CD8-positive, alpha-beta memory T cell (primary cell): ENCODE data around the gene SELENBP1. TPM values are rescaled to one million over a fixed set of nuclear protein-coding genes. Genes with fewer than 3 reads are reported as not detected.
"Not testable (repeated sequence)": the region's sequence is repeated elsewhere in the genome, so short reads cannot be mapped to it uniquely, and the experiment has no call there.

ENCODE experiments used
- CTCF ChIA-PET: fragments of 350-600 bp; sonication (Branson Sonifier 250); formaldehyde crosslinking; loops from one replicate; lab custom pipeline; 2021; ENCODE audit warnings: antibody characterized with exemption; lab: Charles Lee
- POLR2A ChIA-PET: fragments of 350-600 bp; sonication (Branson Sonifier 250); formaldehyde crosslinking; loops from one replicate; lab custom pipeline; 2021; ENCODE audit warnings: antibody characterized with exemption; lab: Charles Lee
- DNase-seq, 5 donors: peaks; one replicate each; pipeline versions ENCODE4 v3.0.0 to v3.0.0-alpha.2; 2020 to 2022; ENCODE audit warnings: mixed read lengths in 1 of 5
- H3K27ac ChIP-seq: one replicate; pipeline ENCODE4 v1.7.0; 2013; ENCODE audit warnings: low read depth, mild to moderate bottlenecking, low read length, moderate library complexity
- H3K27me3 ChIP-seq: 2 replicates; pipeline ENCODE4 v1.7.0; 2013; ENCODE audit warnings: low read length, mild to moderate bottlenecking; ENCODE audit not compliant: insufficient read depth, poor library complexity, severe bottlenecking
- H3K36me3 ChIP-seq: 2 replicates; pipeline ENCODE4 v1.7.0; 2013; ENCODE audit warnings: mild to moderate bottlenecking, low read length, moderate library complexity; ENCODE audit not compliant: insufficient read depth
- H3K4me1 ChIP-seq: 2 replicates; pipeline ENCODE4 v1.7.0; 2013; ENCODE audit warnings: mild to moderate bottlenecking, low read length, moderate library complexity; ENCODE audit not compliant: insufficient read depth
- H3K4me3 ChIP-seq: 2 replicates; pipeline ENCODE4 v1.7.0; 2013; ENCODE audit warnings: mild to moderate bottlenecking, low read length
- H3K9me3 ChIP-seq: 2 replicates; pipeline ENCODE4 v1.7.0; 2013; ENCODE audit warnings: mild to moderate bottlenecking, low read length
- H3K27ac Mint-ChIP-seq, 8 donors: one replicate each; pipeline ENCODE4 v1.8.0; 2020 to 2021; ENCODE audit warnings: mixed read lengths in 8 of 8, mild to moderate bottlenecking in 6 of 8, inconsistent platforms in 3 of 8, moderate library complexity in 3 of 8
- H3K27me3 Mint-ChIP-seq, 2 donors: one replicate each; pipeline ENCODE4 v1.8.0; 2020 to 2021; ENCODE audit warnings: mixed read lengths in 2 of 2, mild to moderate bottlenecking in 1 of 2, moderate library complexity in 1 of 2
- H3K36me3 Mint-ChIP-seq, 3 donors: one replicate each; pipeline ENCODE4 v1.8.0; 2020 to 2021; ENCODE audit warnings: mixed read lengths in 3 of 3, inconsistent platforms in 1 of 3, mild to moderate bottlenecking in 1 of 3
- H3K4me1 Mint-ChIP-seq, 3 donors: one replicate each; pipeline ENCODE4 v1.8.0; 2020 to 2021; ENCODE audit warnings: mixed read lengths in 3 of 3, inconsistent platforms in 1 of 3, mild to moderate bottlenecking in 1 of 3
- H3K4me3 Mint-ChIP-seq, 7 donors: one replicate each; pipeline ENCODE4 v1.8.0; 2020 to 2021; ENCODE audit warnings: mixed read lengths in 7 of 7, mild to moderate bottlenecking in 6 of 7, moderate library complexity in 4 of 7, inconsistent platforms in 2 of 7
- H3K9me3 Mint-ChIP-seq, 5 donors: one replicate each; pipeline ENCODE4 v1.8.0; 2020 to 2022; ENCODE audit warnings: mixed read lengths in 5 of 5, mild to moderate bottlenecking in 3 of 5, moderate library complexity in 2 of 5, inconsistent platforms in 1 of 5
- polyA plus RNA-seq: library from polyadenylated mRNA; unstranded; fragments of 300-500 nt; fragmentation: Illumina TruSeq; gene quantifications from one replicate; pipeline ENCODE4 v1.2.3, GENCODE V29; 2021
- total RNA-seq, 2 experiments: library from RNA; stranded (reverse); gene quantifications; one replicate each; pipeline ENCODE4 v1.2.3, GENCODE V29; 2021

SELENBP1 gene
- total and polyA plus RNA-seq, 3 experiments from 2014 or later: not detected

DNA sequence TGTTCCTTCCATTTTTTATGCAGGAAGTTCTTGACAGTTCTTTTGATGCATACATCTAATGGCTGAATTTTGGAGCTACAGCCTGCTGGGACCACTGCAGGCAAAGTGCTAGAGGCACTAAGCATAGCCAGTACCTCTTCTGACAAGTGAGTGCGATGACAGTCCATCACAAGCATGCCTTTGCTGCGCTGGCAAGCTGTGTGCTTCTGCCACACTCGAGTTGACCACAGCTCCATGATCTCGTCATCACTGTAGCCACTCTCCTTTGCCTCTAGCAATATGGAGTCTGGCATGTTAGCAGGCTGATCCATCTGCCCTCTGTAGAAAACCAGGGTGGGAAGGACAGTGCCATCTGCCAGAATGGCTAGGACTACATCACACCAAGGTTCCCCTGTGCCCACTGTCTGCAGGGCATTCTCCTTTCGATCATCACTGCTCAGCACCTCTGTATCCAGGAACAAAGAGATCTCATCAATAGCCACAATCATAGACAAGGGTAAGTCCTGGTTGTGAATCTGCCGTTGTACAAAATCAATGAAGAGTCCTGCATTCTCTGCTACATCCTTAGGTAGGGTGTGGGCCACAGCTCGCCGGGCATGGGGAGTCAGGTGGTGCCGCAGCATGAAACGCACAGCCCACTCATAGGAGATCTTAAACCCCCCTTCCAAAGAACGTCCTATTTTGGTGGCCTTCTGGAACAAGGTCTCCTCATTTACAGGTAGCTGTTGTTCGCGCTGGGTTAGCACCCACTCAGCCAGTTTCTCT, 32.9 kb upstream of the SELENBP1 start:
- Histone ChIP-seq H3K27ac (no peak overlapping the region), H3K4me1 (peaks cover 11% of the 10 kb centered on the region), H3K4me3 (no peak overlapping the region), H3K9me3 (no peaks in the 10 kb centered on the region), H3K27me3 (no peaks in the 10 kb centered on the region), H3K36me3 (peaks cover 61% of the 10 kb centered on the region)
- Mint-ChIP-seq H3K27ac (peak overlapping the region in 5 of 8 donors; percentile 8 to 70 (median 28)), H3K27me3 (no peaks in the 10 kb centered on the region), H3K4me1 (peaks cover 12 to 16% (median 15%) of the 10 kb centered on the region in 3 donors), H3K4me3 (peak overlapping the region in 1 of 7 donors; percentile 7), H3K9me3 (no peaks in the 10 kb centered on the region), H3K36me3 (peaks cover 0 to 93% (median 20%) of the 10 kb centered on the region in 3 donors)
- no peak for DNase-seq
- ChIA-PET POLR2A (no interaction called here), CTCF (no interaction called here)

DNA sequence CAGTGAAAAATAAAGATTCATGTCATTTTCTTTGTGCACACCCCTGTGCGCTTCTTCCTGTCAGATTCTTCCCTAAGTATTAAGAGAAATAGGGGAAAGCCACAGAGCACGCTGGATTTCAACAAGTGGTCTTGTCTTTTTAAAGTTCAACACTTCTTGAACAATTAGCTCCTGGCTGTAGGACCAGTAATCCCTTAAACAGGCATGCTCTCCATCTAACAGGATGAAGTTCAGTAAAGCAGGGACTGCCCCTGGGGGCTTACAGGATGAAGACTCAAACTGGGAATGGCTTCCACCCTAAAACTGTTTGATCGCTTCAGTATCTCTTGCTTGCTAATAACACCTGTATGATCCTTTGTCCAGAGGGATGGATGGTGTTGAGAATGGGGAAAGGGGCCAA, 31.1 kb upstream of the SELENBP1 start:
- peaks cover 17% of the 10 kb centered on the region for H3K4me1 ChIP-seq
- Mint-ChIP-seq H3K27me3 (no peaks in the 10 kb centered on the region), H3K36me3 (peaks cover 5 to 89% (median 17%) of the 10 kb centered on the region in 3 donors), H3K27ac (peak overlapping the region in 6 of 8 donors; percentile 1 to 76 (median 32)), H3K4me3 (peak overlapping the region in 1 of 7 donors; percentile 72), H3K4me1 (peaks cover 23 to 28% (median 27%) of the 10 kb centered on the region in 3 donors), H3K9me3 (no peaks in the 10 kb centered on the region)
- peaks cover 52% of the 10 kb centered on the region for H3K36me3 ChIP-seq
- H3K27ac ChIP-seq: no peak overlapping the region
- no peaks in the 10 kb centered on the region for H3K27me3 ChIP-seq
- no peaks in the 10 kb centered on the region for H3K9me3 ChIP-seq
- ChIA-PET CTCF (interaction anchor here (0.6 kb wide), 1 partner anchor 329 kb away, joined by 3 read pairs; no protein-coding TSS in a partner anchor), POLR2A (no interaction called here)
- no peak for DNase-seq
- H3K4me3 ChIP-seq: no peak overlapping the region

DNA sequence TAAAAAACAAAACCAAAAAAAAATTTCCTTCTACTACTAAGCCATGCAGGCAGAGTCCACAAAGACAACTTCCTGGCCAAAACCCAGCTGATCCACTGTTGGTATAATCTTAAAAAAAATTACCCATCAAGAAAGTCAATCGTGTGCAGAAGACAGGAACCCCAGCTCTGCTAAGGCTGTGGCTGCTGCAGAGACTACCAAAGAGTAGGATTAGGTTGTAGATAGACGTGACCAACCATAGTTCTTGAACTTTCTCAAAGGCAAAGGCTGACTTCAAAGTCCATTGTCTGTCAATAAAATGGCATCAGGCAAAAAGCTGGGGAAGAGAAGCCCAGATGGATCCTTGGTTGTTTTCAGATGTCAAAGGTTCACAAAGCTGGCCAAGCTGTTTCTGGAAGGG, 30.3 kb upstream of the SELENBP1 start:
- Histone ChIP-seq H3K36me3 (peaks cover 48% of the 10 kb centered on the region), H3K4me1 (peaks cover 17% of the 10 kb centered on the region), H3K27ac (no peak overlapping the region), H3K9me3 (no peaks in the 10 kb centered on the region), H3K4me3 (no peak overlapping the region), H3K27me3 (no peaks in the 10 kb centered on the region)
- Mint-ChIP-seq H3K27ac (peak overlapping the region in 5 of 8 donors; percentile 56 to 99 (median 86)), H3K27me3 (no peaks in the 10 kb centered on the region), H3K4me3 (peak overlapping the region in 2 of 7 donors; percentile 36 to 89), H3K9me3 (no peaks in the 10 kb centered on the region), H3K4me1 (peaks cover 25 to 28% (median 27%) of the 10 kb centered on the region in 3 donors), H3K36me3 (peaks cover 5 to 80% (median 17%) of the 10 kb centered on the region in 3 donors)
- DNase-seq: no peak
- ChIA-PET POLR2A (interaction anchor here (0.6 kb wide), 2 partner anchors 10 to 152 kb away, joined by 3 to 4 read pairs; no protein-coding TSS in a partner anchor), CTCF (no interaction called here)

DNA sequence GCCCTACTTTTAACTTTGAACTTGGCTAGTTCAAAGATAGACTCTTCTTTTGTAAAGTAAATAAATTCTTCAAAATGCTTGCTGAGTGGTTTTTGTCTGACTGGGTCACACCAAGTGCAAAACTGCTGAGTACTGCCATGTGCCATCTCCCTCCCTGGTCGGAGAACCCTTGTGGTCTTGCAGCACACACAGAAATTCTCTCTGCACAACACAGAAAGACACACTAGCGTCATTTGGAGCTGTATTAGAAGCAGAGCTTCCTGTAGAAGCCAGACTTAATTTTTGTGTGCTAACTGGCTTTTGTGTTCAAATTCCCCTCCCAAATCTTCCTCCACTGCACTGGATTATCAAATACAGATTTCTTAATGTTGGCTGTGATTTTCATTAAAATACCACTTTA, 29.4 kb upstream of the SELENBP1 start:
- no peaks in the 10 kb centered on the region for H3K9me3 Mint-ChIP-seq
- H3K27ac Mint-ChIP-seq: peak overlapping the region in 7 of 8 donors; percentile 56 to 99 (median 80)
- DNase-seq: no peak
- Histone ChIP-seq H3K4me3 (no peak overlapping the region), H3K27me3 (no peaks in the 10 kb centered on the region), H3K27ac (no peak overlapping the region), H3K4me1 (peaks cover 17% of the 10 kb centered on the region), H3K36me3 (peaks cover 44% of the 10 kb centered on the region), H3K9me3 (no peaks in the 10 kb centered on the region)
- POLR2A ChIA-PET: no interaction called here
- CTCF ChIA-PET: no interaction called here
- H3K4me1 Mint-ChIP-seq: peaks cover 25 to 28% (median 27%) of the 10 kb centered on the region in 3 donors
- H3K36me3 Mint-ChIP-seq: peaks cover 5 to 73% (median 12%) of the 10 kb centered on the region in 3 donors
- H3K4me3 Mint-ChIP-seq: peak overlapping the region in 6 of 7 donors; percentile 3 to 89 (median 41)
- H3K27me3 Mint-ChIP-seq: no peaks in the 10 kb centered on the region

DNA sequence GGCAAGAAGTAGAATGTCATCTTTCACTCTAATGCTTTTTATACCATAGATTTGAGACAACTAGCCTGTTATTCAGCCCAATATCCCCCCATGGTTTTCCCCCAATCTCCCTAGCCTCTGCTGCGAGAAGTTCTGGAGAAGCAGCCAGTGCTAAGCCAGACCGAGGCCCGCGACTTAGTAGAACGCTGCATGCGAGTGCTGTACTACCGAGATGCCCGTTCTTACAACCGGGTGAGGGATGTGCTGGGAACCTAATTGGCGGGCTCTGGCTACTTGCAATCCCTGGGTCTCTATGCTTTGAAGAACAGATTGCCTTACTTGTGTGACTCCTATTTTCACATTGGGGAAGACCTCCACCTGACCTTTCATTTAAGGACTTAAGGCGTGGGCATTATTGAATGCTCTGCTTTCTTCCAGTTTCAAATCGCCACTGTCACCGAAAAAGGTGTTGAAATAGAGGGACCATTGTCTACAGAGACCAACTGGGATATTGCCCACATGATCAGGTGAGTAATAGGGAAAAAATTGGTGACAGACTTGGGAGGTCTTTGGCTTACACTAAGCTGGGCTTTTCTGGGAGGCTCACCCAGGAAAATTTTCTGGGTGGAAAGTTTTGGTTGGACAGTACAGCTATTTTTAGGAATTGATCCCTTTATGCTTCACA, 28.8 kb upstream of the SELENBP1 start:
- peaks cover 17% of the 10 kb centered on the region for H3K4me1 ChIP-seq
- ChIA-PET POLR2A (no interaction called here), CTCF (no interaction called here)
- Mint-ChIP-seq H3K27ac (peak overlapping the region; percentile 89 to 100 (median 99)), H3K4me3 (peak overlapping the region; percentile 89 to 96 (median 95)), H3K27me3 (no peaks in the 10 kb centered on the region), H3K9me3 (no peaks in the 10 kb centered on the region), H3K36me3 (peaks cover 5 to 67% (median 11%) of the 10 kb centered on the region in 3 donors), H3K4me1 (peaks cover 25 to 28% (median 27%) of the 10 kb centered on the region in 3 donors)
- H3K27ac ChIP-seq: no peak overlapping the region
- DNase-seq: no peak
- no peaks in the 10 kb centered on the region for H3K27me3 ChIP-seq
- peaks cover 43% of the 10 kb centered on the region for H3K36me3 ChIP-seq
- no peaks in the 10 kb centered on the region for H3K9me3 ChIP-seq
- H3K4me3 ChIP-seq: no peak overlapping the region

DNA sequence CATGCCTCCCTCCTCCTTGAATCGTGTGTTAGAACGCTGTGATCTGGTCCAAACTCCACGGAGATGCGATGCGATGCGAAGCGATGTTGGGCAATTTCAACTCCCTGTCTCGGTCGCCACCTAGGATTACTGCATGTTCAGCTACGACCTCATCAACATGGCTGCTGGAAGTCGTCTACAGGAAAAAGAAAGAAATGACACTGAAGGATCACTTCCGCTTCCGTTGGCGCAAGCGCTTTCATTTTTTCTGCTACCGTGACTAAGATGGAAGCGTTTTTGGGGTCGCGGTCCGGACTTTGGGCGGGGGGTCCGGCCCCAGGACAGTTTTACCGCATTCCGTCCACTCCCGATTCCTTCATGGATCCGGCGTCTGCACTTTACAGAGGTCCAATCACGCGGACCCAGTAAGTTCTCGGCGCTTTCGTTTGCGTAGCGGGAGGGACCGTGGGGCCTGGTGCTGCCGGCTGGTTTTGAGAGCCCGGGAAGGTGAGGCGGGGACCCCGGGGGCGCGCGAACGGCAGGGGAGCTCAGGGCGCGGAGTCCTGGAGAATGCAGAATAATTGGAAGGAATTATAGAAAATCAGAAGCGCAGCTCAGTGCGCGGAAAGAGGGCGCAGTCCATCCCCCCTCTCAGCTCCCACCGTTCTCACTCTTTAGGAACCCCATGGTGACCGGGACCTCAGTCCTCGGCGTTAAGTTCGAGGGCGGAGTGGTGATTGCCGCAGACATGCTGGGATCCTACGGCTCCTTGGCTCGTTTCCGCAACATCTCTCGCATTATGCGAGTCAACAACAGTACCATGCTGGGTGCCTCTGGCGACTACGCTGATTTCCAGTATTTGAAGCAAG, 27.0 kb upstream of the SELENBP1 start, which contains the start of gene PSMB4:
TSS of gene PSMB4 (plus strand) at position 250 of the 848 bp plus-strand sequence. CDS start at position 265, 15 bp downstream.
- Histone ChIP-seq H3K27me3 (no peaks in the 10 kb centered on the region), H3K4me1 (peaks cover 17% of the 10 kb centered on the region), H3K9me3 (no peaks in the 10 kb centered on the region), H3K4me3 (peak within 1 kb of the TSS; percentile 94), H3K36me3 (peaks cover 26% of the 10 kb centered on the region), H3K27ac (peak within 1 kb of the TSS; percentile 96)
- Mint-ChIP-seq H3K4me1 (peaks cover 25 to 28% (median 27%) of the 10 kb centered on the region in 3 donors), H3K36me3 (peaks cover 5 to 51% (median 5%) of the 10 kb centered on the region in 3 donors), H3K4me3 (peak within 1 kb of the TSS; percentile 89 to 96 (median 95)), H3K27ac (peak within 1 kb of the TSS; percentile 89 to 100 (median 99)), H3K9me3 (no peaks in the 10 kb centered on the region), H3K27me3 (no peaks in the 10 kb centered on the region)
- CTCF ChIA-PET: interaction anchor here (1.3 to 1.5 kb wide), 3 partner anchors 55 to 98 kb away, joined by 3 to 6 read pairs (median 6); no protein-coding TSS in a partner anchor
- POLR2A ChIA-PET: interaction anchor here (0.6 to 2.1 kb wide), 14 partner anchors 11 to 441 kb away, joined by 3 to 8 read pairs (median 4); partner anchors contain the start of genes PI4KB, POGZ, RFX5 and ZNF687
- DNase-seq: peak; percentile 68 to 90 (median 86)

DNA sequence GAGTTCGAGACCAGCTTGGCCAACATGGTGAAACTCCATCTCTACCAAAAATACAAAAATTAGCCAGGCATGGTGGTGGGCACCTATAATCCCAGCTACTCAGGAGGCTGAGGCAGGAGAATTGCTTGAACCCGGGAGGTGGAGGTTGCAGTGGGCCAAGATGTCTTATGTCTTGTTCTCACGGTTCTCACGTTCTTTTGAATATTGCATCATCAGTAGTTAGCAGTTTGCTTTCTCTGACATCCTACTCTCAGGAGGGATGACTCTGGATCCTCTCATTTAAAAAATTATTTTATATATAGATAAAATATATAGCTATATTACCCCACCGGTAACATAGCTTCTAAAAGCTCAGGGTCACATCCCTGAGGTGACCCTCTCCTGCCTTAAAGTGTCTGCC, 23.8 kb upstream of the SELENBP1 start:
- peaks cover 14% of the 10 kb centered on the region for H3K4me1 ChIP-seq
- CTCF ChIA-PET: interaction anchor here (1.1 to 1.5 kb wide), 3 partner anchors 11 to 55 kb away, joined by 3 to 5 read pairs (median 3); no protein-coding TSS in a partner anchor
- POLR2A ChIA-PET: not testable (repeated sequence)

More for the DNA sequence above, 23.8 kb upstream of the SELENBP1 start:
- DNase-seq, H3K27ac ChIP-seq, H3K27me3 ChIP-seq, H3K27me3 Mint-ChIP-seq, H3K4me3 ChIP-seq, H3K9me3 Mint-ChIP-seq, H3K9me3 ChIP-seq, H3K4me3 Mint-ChIP-seq: not testable (repeated sequence)
- peaks cover 10% of the 10 kb centered on the region for H3K36me3 ChIP-seq
- H3K27ac Mint-ChIP-seq: peak overlapping the region in 1 of 8 donors; percentile 14
- peaks cover 0 to 22% (median 5%) of the 10 kb centered on the region in 3 donors for H3K36me3 Mint-ChIP-seq
- H3K4me1 Mint-ChIP-seq: peaks cover 21 to 22% (median 21%) of the 10 kb centered on the region in 3 donors
